RWPE2 (cell line): ENCODE results near the gene ZFR2.

Experiments used
- ATAC-seq: fragments of 200-7000 bp; cut with Tn5 transposase; 3 replicates; pipeline ENCODE4 v1.9.1; 2021; ENCODE audit warnings: low read depth
- DNase-seq: peaks from one replicate; pipeline ENCODE4 v3.0.0-alpha.2; 2020; ENCODE audit warnings: low spot score
- H3K27ac ChIP-seq: fragments of 450-650 bp; 2 replicates; pipeline ENCODE4 v1.5.1; 2017; ENCODE audit warnings: mild to moderate bottlenecking; ENCODE audit not compliant: poor library complexity, severe bottlenecking
- H3K27me3 ChIP-seq: fragments of 250-450 bp; sonication (Bioruptor Pico); 2 replicates; pipeline ENCODE4 v1.5.1; 2021; ENCODE audit warnings: mild to moderate bottlenecking, moderate library complexity; ENCODE audit not compliant: insufficient read depth, poor library complexity, severe bottlenecking
- H3K36me3 ChIP-seq: fragments of 250-450 bp; sonication (Bioruptor Pico); 2 replicates; pipeline ENCODE4 v1.5.1; 2020; ENCODE audit warnings: low read depth, mild to moderate bottlenecking, moderate library complexity
- H3K4me1 ChIP-seq: fragments of 250-450 bp; sonication (Bioruptor Pico); 2 replicates; pipeline ENCODE4 v1.5.1; 2021; ENCODE audit warnings: mild to moderate bottlenecking, moderate library complexity; ENCODE audit not compliant: insufficient read depth, poor library complexity, severe bottlenecking
- H3K4me3 ChIP-seq: fragments of 250-450 bp; sonication (Bioruptor Pico); 2 replicates; pipeline ENCODE4 v1.5.1; 2021; ENCODE audit warnings: mild to moderate bottlenecking, moderate library complexity; ENCODE audit not compliant: severe bottlenecking
- H3K9me3 ChIP-seq: fragments of 250-450 bp; sonication (Bioruptor Pico); 2 replicates; pipeline ENCODE4 v1.5.1; 2021; ENCODE audit warnings: mild to moderate bottlenecking, moderate library complexity; ENCODE audit not compliant: severe bottlenecking
- CTCF ChIP-seq: fragments of 450-650 bp; IDR thresholded peaks from one replicate; pipeline ENCODE4 v1.5.1; 2017; ENCODE audit warnings: mild to moderate bottlenecking, moderate library complexity; ENCODE audit not compliant: poor library complexity, severe bottlenecking

ZFR2 gene

GRCh38 chr19:3765121-3765520 lies 103.7 kb downstream of the ZFR2 start:
- no peaks in the 10 kb centered on the region for H3K27me3 ChIP-seq
- no peak overlapping the region for H3K27ac ChIP-seq
- peaks cover 8% of the 10 kb centered on the region; the same call in 1 of the 2 replicates for H3K36me3 ChIP-seq
- no peak for ATAC-seq
- TF ChIP-seq CTCF: no peak
- H3K9me3 ChIP-seq: no peaks in the 10 kb centered on the region
- no peak for DNase-seq
- no peak overlapping the region for H3K4me3 ChIP-seq
- no peaks in the 10 kb centered on the region for H3K4me1 ChIP-seq

- peak within 1 kb of the TSS; percentile 76 for H3K27ac ChIP-seq
- no peak for TF ChIP-seq CTCF
- peaks cover 18% of the 10 kb centered on the region for H3K36me3 ChIP-seq
- no peaks in the 10 kb centered on the region for H3K4me1 ChIP-seq
- peak within 1 kb of the TSS; percentile 88 for H3K4me3 ChIP-seq
- H3K9me3 ChIP-seq: no peaks in the 10 kb centered on the region
- ATAC-seq (peak; percentile 91), DNase-seq (peak; percentile 96)
- H3K27me3 ChIP-seq: no peaks in the 10 kb centered on the region
Measured at GRCh38 chr19:3762501-3763459, 106.1 kb downstream of the ZFR2 start, which contains the start of gene MRPL54. Gene MRPL54, plus strand, starts transcription at chr19:3762682. Its CDS starts 19 bp downstream, at chr19:3762701.

GRCh38 chr19:3762130-3762473 lies 106.7 kb downstream of the ZFR2 start:
- H3K4me3 ChIP-seq: peak overlapping the region; percentile 69
- no peaks in the 10 kb centered on the region for H3K27me3 ChIP-seq
- TF ChIP-seq CTCF: no peak
- no peaks in the 10 kb centered on the region for H3K9me3 ChIP-seq
- H3K27ac ChIP-seq: peak overlapping the region; percentile 76
- peaks cover 18% of the 10 kb centered on the region for H3K36me3 ChIP-seq
- no peaks in the 10 kb centered on the region for H3K4me1 ChIP-seq
- ATAC-seq (no peak), DNase-seq (no peak)

DNA sequence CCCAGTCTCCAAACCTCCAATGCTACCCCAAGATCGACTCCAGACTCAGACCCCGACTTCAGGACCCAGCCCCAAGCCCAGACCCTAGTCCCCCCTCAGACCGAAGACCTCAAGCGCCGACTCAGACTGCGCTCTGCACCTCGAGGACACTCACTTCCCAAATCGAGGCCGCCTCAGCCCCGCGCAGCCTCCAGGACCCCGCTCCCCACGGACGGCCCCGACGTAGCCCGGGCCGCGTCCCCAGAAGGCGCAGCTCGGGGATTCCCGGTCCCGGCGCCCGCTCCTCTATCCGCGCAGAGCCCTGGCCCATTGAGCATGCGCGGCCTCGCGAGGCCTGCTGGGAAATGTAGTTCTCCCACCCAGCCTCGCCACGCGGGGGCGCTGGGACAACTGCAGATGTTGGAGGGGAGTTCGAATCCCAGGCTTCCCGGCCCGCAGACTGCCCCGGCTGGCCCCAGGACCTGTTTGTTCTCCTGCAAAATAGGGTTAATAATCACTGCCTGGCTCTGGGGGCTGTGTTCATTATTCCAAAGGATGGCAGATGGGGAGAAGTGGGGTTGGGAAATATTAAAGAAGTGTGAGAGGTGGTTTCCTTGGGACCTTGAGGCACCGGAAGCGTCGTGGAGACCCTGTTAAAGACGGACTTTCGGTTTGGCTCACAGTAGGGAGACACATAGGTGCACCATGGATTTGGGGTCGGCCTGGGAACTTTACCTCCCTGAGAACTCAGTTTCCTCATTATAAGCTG lies 107.3 kb downstream of the ZFR2 start, which contains the start of gene APBA3:
TSS of gene APBA3 (minus strand) at position 311 of the 748 bp plus-strand sequence. CDS start 1,428 bp downstream, outside the sequence.
- no peaks in the 10 kb centered on the region for H3K9me3 ChIP-seq
- H3K27me3 ChIP-seq: no peaks in the 10 kb centered on the region
- ATAC-seq: peak; percentile 50; the same call in 2 of the 3 replicates
- DNase-seq: no peak
- peaks cover 18% of the 10 kb centered on the region for H3K36me3 ChIP-seq
- H3K4me3 ChIP-seq: peak within 1 kb of the TSS; percentile 88
- H3K4me1 ChIP-seq: no peaks in the 10 kb centered on the region
- peak within 1 kb of the TSS; percentile 76 for H3K27ac ChIP-seq
- TF ChIP-seq CTCF: peak; percentile 77
